ENCODE results near the gene KCNH4. TPM values are rescaled to one million over a fixed set of nuclear protein-coding genes. Genes with fewer than 3 reads are reported as not detected.
A peak's percentile ranks its signal among the peaks of the same experiment; 100 is the strongest.

Gene KCNH4
- total RNA-seq, 1 experiment from 2014 or later, result not detected

- BruUV-seq (replicated peaks), result no TSS peak
- no peak for TF ChIP-seq CEBPB (IDR thresholded peaks at IDR 0.05; ENCODE audit: low read depth)
- TF ChIP-seq, protein P1, sequence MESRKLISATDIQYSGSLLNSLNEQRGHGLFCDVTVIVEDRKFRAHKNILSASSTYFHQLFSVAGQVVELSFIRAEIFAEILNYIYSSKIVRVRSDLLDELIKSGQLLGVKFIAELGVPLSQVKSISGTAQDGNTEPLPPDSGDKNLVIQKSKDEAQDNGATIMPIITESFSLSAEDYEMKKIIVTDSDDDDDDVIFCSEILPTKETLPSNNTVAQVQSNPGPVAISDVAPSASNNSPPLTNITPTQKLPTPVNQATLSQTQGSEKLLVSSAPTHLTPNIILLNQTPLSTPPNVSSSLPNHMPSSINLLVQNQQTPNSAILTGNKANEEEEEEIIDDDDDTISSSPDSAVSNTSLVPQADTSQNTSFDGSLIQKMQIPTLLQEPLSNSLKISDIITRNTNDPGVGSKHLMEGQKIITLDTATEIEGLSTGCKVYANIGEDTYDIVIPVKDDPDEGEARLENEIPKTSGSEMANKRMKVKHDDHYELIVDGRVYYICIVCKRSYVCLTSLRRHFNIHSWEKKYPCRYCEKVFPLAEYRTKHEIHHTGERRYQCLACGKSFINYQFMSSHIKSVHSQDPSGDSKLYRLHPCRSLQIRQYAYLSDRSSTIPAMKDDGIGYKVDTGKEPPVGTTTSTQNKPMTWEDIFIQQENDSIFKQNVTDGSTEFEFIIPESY (IDR thresholded peaks at IDR 0.05; ENCODE audit: extremely low read depth, insufficient replicate concordance, low read length), result no peak
- no peak for TF ChIP-seq JUND (IDR thresholded peaks at IDR 0.05)
- no peak for TF ChIP-seq ATF3 (IDR thresholded peaks at IDR 0.05)
- no peak for TF ChIP-seq POLR2AphosphoS5 (IDR thresholded peaks at IDR 0.05; ENCODE audit: low read depth, low read length)
- Histone ChIP-seq H3K27ac (ENCODE audit: low read depth, low read length) (peak within 1 kb of the TSS; percentile 57; the same call in 1 of the 2 replicates), H3K79me2 (ENCODE audit: insufficient read depth, low read length) (no peaks in the 10 kb centered on the region), H3K9me2 (ENCODE audit: insufficient read depth) (no peaks in the 10 kb centered on the region), H2AFZ (ENCODE audit: low read depth, low read length, poor library complexity, severe bottlenecking) (no peak within 1 kb of the TSS), H3K4me2 (ENCODE audit: low read length) (no peak within 1 kb of the TSS), H3K27me3 (ENCODE audit: insufficient read depth, low read length) (no peaks in the 10 kb centered on the region), H3K4me1 (ENCODE audit: control insufficient read depth in 1 of 2, insufficient read depth in 2 of 2, low read length in 2 of 2) (peaks cover 5 to 24% of the 10 kb centered on the region in 2 experiments; a peak in 3 of 4 replicates), H3K9ac (ENCODE audit: low read length) (no peak within 1 kb of the TSS), H3K9me3 (ENCODE audit: control insufficient read depth in 1 of 2, insufficient read depth in 1 of 2, low read depth in 1 of 2, low read length in 2 of 2) (no peaks in the 10 kb centered on the region), H3K4me3 (replicated peaks in 1 of 2; ENCODE audit: low read depth in 1 of 2, low read length in 2 of 2) (no peak within 1 kb of the TSS), H3K36me3 (ENCODE audit: control insufficient read depth in 1 of 2, insufficient read depth in 2 of 2, low read length in 2 of 2) (peaks cover 10 to 23% of the 10 kb centered on the region in 2 experiments; a peak in 3 of 4 replicates), H4K20me1 (ENCODE audit: insufficient read depth) (no peaks in the 10 kb centered on the region)
- ChIA-PET RAD21 (ENCODE audit: low non-redundant PET in 1 of 2, low total read pairs in 2 of 2, uncharacterized antibody in 2 of 2, unreplicated experiment in 2 of 2) (no interaction called here), POLR2A (no interaction called here), CTCF (no interaction called here)
- ATAC-seq, result no peak
- intact Hi-C loops (cut with micrococcal nuclease), result no loop called here
- no peak for DNase-seq (ENCODE audit: low read depth, low spot score)
Observed at GRCh38 chr17:42122371-42123303, 58.3 kb downstream of the KCNH4 start, which contains the start of gene HSPB9. HSPB9 (plus strand) TSS chr17:42122804; CDS start chr17:42122851, 47 bp downstream.

All from HCT116 (cell line).